C4-2B (cell line): ENCODE results near the gene SPAG8.

ENCODE experiments used
- ZFX ChIP-seq: fragments of 450-650 bp; IDR thresholded peaks from 2 replicates; pipeline ENCODE4 v1.6.1; 2017
- TF ChIP-seq, protein P1 (sequence below): fragments of 450-650 bp; conservative IDR thresholded peaks from 2 replicates; pipeline ENCODE4 v1.5.1; 2017; ENCODE audit warnings: mild to moderate bottlenecking

DNA sequence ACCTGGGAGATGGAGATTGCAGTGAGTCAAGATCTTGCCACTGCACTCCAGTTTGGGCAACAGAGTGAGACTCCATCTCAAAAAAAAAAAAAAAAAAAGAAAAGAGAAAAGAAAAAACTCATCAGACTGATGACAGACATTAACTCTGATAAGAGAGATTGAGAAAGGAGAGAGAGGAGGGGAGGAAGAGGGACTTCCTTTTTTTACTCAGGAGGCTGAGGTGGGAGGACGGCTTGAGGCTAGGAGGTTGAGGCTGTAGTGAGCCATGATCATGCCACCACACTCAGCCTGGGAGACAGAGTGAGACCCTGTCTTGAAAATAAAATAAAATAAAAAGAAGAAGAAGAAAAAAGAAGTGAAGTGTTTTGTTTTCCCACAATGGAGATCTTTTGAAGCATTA, 48.3 kb downstream of the SPAG8 start:
- TF ChIP-seq, protein P1, sequence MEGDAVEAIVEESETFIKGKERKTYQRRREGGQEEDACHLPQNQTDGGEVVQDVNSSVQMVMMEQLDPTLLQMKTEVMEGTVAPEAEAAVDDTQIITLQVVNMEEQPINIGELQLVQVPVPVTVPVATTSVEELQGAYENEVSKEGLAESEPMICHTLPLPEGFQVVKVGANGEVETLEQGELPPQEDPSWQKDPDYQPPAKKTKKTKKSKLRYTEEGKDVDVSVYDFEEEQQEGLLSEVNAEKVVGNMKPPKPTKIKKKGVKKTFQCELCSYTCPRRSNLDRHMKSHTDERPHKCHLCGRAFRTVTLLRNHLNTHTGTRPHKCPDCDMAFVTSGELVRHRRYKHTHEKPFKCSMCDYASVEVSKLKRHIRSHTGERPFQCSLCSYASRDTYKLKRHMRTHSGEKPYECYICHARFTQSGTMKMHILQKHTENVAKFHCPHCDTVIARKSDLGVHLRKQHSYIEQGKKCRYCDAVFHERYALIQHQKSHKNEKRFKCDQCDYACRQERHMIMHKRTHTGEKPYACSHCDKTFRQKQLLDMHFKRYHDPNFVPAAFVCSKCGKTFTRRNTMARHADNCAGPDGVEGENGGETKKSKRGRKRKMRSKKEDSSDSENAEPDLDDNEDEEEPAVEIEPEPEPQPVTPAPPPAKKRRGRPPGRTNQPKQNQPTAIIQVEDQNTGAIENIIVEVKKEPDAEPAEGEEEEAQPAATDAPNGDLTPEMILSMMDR = no peak
- TF ChIP-seq ZFX = no peak
